Measurements from ENCODE around the gene SUV39H1. TPM values are rescaled to one million over a fixed set of nuclear protein-coding genes. Genes with fewer than 3 reads are reported as not detected.

The SUV39H1 gene
- total and polyA plus RNA-seq, 9 of the 15 experiments (the other 6 are each of a cell fraction or from before 2014, with no cell fraction given): 4.7 to 34.7 (median 17.9) TPM

DNA sequence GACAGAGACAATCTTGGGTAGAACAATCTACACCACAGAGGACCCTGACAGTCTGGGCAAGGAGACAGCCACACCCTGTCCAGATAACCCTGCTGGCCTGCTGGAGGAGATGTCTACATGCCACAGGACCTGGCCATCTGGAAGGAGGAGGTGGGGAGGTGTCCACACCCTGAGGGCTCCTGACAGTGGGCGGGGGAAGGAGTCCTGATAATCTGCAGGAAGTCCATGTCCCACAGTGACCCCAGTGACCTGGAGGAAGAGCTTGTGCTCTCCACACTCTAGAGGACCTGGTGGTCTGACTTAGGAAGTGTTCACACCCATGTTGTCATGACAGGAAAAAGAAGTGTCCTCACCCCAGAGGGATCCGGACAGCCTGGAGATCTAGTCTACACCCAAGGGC lies 5.5 kb downstream of the SUV39H1 start (continued):
- TF ChIP-seq, protein P1, sequence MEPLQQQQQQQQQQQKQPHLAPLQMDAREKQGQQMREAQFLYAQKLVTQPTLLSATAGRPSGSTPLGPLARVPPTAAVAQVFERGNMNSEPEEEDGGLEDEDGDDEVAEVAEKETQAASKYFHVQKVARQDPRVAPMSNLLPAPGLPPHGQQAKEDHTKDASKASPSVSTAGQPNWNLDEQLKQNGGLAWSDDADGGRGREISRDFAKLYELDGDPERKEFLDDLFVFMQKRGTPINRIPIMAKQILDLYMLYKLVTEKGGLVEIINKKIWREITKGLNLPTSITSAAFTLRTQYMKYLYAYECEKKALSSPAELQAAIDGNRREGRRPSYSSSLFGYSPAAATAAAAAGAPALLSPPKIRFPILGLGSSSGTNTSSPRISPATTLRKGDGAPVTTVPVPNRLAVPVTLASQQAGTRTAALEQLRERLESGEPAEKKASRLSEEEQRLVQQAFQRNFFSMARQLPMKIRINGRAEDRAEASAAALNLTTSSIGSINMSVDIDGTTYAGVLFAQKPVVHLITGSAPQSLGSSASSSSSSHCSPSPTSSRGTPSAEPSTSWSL (CRISPR knock-in tag; IDR thresholded peaks at IDR 0.05; ENCODE audit: borderline replicate concordance): no peak
- TF ChIP-seq ZNF146 (CRISPR knock-in tag; IDR thresholded peaks at IDR 0.05; ENCODE audit: unreplicated experiment) (no peak), U2AF2 (optimal IDR thresholded peaks at IDR 0.05; ENCODE audit: low read depth, low read length) (no peak), ATF3 (IDR thresholded peaks at IDR 0.05) (no peak), ATF3 (CRISPR knock-in tag; conservative IDR thresholded peaks at IDR 0.05) (no peak), MCM7 (IDR thresholded peaks at IDR 0.05) (no peak), ZNF133 (CRISPR knock-in tag; IDR thresholded peaks at IDR 0.05) (no peak), ZNF197 (CRISPR knock-in tag; IDR thresholded peaks at IDR 0.05; ENCODE audit: low read depth) (no peak), KLF10 (CRISPR knock-in tag; IDR thresholded peaks at IDR 0.05) (no peak), ZNF639 (CRISPR knock-in tag; conservative IDR thresholded peaks at IDR 0.05 in 1 of 2, IDR thresholded peaks at IDR 0.05 in 1 of 2) (no peak), ARID4B (CRISPR knock-in tag; IDR thresholded peaks at IDR 0.05) (no peak), ZFX (CRISPR knock-in tag; IDR thresholded peaks at IDR 0.05) (no peak), ETS2 (tag; IDR thresholded peaks at IDR 0.05; ENCODE audit: borderline replicate concordance, poor library complexity, severe bottlenecking) (no peak), FOXP1 (CRISPR knock-in tag; IDR thresholded peaks at IDR 0.05) (0 out of 2 replicates have a peak, but pooled peaks have one; percentile 29)
- TF ChIP-seq, protein P2, sequence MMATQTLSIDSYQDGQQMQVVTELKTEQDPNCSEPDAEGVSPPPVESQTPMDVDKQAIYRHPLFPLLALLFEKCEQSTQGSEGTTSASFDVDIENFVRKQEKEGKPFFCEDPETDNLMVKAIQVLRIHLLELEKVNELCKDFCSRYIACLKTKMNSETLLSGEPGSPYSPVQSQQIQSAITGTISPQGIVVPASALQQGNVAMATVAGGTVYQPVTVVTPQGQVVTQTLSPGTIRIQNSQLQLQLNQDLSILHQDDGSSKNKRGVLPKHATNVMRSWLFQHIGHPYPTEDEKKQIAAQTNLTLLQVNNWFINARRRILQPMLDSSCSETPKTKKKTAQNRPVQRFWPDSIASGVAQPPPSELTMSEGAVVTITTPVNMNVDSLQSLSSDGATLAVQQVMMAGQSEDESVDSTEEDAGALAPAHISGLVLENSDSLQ (IDR thresholded peaks at IDR 0.05): no peak
- TF ChIP-seq, protein P3, sequence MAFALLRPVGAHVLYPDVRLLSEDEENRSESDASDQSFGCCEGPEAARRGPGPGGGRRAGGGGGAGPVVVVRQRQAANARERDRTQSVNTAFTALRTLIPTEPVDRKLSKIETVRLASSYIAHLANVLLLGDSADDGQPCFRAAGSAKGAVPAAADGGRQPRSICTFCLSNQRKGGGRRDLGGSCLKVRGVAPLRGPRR (CRISPR knock-in tag; IDR thresholded peaks at IDR 0.05): no peak
- TF ChIP-seq, protein P4, sequence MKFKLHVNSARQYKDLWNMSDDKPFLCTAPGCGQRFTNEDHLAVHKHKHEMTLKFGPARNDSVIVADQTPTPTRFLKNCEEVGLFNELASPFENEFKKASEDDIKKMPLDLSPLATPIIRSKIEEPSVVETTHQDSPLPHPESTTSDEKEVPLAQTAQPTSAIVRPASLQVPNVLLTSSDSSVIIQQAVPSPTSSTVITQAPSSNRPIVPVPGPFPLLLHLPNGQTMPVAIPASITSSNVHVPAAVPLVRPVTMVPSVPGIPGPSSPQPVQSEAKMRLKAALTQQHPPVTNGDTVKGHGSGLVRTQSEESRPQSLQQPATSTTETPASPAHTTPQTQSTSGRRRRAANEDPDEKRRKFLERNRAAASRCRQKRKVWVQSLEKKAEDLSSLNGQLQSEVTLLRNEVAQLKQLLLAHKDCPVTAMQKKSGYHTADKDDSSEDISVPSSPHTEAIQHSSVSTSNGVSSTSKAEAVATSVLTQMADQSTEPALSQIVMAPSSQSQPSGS (CRISPR knock-in tag; IDR thresholded peaks at IDR 0.05): no peak

Data from K562 (cell line).